ENCODE results near the gene FHIT.
"Not testable (repeated sequence)": the region's sequence is repeated elsewhere in the genome, so short reads cannot be mapped to it uniquely, and the experiment has no call there.

GRCh38 chr3:61190205-61190604 lies 61.0 kb downstream of the FHIT start:
- TF ChIP-seq, protein P1, sequence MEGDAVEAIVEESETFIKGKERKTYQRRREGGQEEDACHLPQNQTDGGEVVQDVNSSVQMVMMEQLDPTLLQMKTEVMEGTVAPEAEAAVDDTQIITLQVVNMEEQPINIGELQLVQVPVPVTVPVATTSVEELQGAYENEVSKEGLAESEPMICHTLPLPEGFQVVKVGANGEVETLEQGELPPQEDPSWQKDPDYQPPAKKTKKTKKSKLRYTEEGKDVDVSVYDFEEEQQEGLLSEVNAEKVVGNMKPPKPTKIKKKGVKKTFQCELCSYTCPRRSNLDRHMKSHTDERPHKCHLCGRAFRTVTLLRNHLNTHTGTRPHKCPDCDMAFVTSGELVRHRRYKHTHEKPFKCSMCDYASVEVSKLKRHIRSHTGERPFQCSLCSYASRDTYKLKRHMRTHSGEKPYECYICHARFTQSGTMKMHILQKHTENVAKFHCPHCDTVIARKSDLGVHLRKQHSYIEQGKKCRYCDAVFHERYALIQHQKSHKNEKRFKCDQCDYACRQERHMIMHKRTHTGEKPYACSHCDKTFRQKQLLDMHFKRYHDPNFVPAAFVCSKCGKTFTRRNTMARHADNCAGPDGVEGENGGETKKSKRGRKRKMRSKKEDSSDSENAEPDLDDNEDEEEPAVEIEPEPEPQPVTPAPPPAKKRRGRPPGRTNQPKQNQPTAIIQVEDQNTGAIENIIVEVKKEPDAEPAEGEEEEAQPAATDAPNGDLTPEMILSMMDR (IDR thresholded peaks at IDR 0.05; ENCODE audit: poor library complexity), result not testable (repeated sequence)
- TF ChIP-seq EZH2phosphoT487 (IDR thresholded peaks at IDR 0.05; ENCODE audit: low read depth, severe bottlenecking, unreplicated experiment), result not testable (repeated sequence)

Data from hepatocyte (in vitro differentiated cells).